GM12878 (cell line): Measurements from ENCODE around the gene RASSF8.

Experiments used
- CREB1 ChIP-seq: IDR thresholded peaks from 2 replicates; pipeline ENCODE4 v1.6.1; 2012; ENCODE audit warnings: low read depth, mild to moderate bottlenecking, inconsistent platforms
- EP300 ChIP-seq, 2 experiments: fragments of 150-350 bp in 1 of 2; IDR thresholded peaks; 2 replicates each; pipeline ENCODE4 v1.6.1; 2011 to 2012; ENCODE audit warnings: low read depth in 2 of 2, low read length in 2 of 2, borderline replicate concordance in 1 of 2, improper control_type of control experiment in 1 of 2, inconsistent platforms in 1 of 2; ENCODE audit not compliant: control insufficient read depth in 1 of 2
- ESRRA ChIP-seq: IDR thresholded peaks from 2 replicates; pipeline ENCODE4 v1.6.1; 2012; ENCODE audit warnings: mild to moderate bottlenecking, low read length, improper control_type of control experiment
- EZH2 ChIP-seq: IDR thresholded peaks from 2 replicates; pipeline ENCODE4 v1.6.1; 2012; ENCODE audit warnings: low read depth, mild to moderate bottlenecking, control low read depth, inconsistent platforms, low read length, borderline replicate concordance; ENCODE audit not compliant: control insufficient read depth
- JUNB ChIP-seq: IDR thresholded peaks from 2 replicates; pipeline ENCODE4 v1.6.1; 2016; ENCODE audit warnings: antibody characterized with exemption, mild to moderate bottlenecking
- JUND ChIP-seq: IDR thresholded peaks from 2 replicates; pipeline ENCODE4 v1.6.1; 2012; ENCODE audit warnings: low read depth, mild to moderate bottlenecking, low read length, improper control_type of control experiment, moderate library complexity
- MYC ChIP-seq: IDR thresholded peaks from 2 replicates; pipeline ENCODE4 v1.6.1; 2011; ENCODE audit warnings: mild to moderate bottlenecking, low read length, moderate library complexity, inconsistent platforms; ENCODE audit not compliant: insufficient read depth, insufficient replicate concordance, insufficient read length, severe bottlenecking
- PAX5 ChIP-seq: IDR thresholded peaks from 2 replicates; pipeline ENCODE4 v1.6.1; 2011; ENCODE audit warnings: low read depth, low read length, borderline replicate concordance
- SP1 ChIP-seq: IDR thresholded peaks from one replicate; pipeline ENCODE4 v1.6.1; 2011; ENCODE audit warnings: low read depth, low read length
- SREBF1 ChIP-seq: IDR thresholded peaks from 2 replicates; pipeline ENCODE4 v1.6.1; 2012; ENCODE audit warnings: mild to moderate bottlenecking, low read length
- TAF1 ChIP-seq: IDR thresholded peaks from 2 replicates; pipeline ENCODE4 v1.6.1; 2011; ENCODE audit warnings: mild to moderate bottlenecking, low read depth, low read length, borderline replicate concordance
- YY1 ChIP-seq: IDR thresholded peaks from 2 replicates; pipeline ENCODE4 v1.6.1; 2011; ENCODE audit warnings: low read depth, mild to moderate bottlenecking, low read length
- TF ChIP-seq, protein P1 (sequence below), 3 experiments: IDR thresholded peaks in 2 of 3; conservative IDR thresholded peaks in 1 of 3; 2 replicates each; pipeline ENCODE4 v1.5.1; 2011; ENCODE audit warnings: low read depth in 3 of 3, low read length in 3 of 3, mild to moderate bottlenecking in 3 of 3, control low read depth in 2 of 3, moderate library complexity in 2 of 3, inconsistent platforms in 1 of 3, mixed read lengths in 1 of 3; ENCODE audit not compliant: control insufficient read depth in 2 of 3, insufficient read depth in 1 of 3; ENCODE audit errors: extremely low read depth in 1 of 3
- TF ChIP-seq, protein P2 (sequence below): fragments of 450-650 bp; IDR thresholded peaks from 2 replicates; pipeline ENCODE4 v1.6.1; 2017; ENCODE audit warnings: low read depth, mild to moderate bottlenecking, moderate library complexity

DNA sequence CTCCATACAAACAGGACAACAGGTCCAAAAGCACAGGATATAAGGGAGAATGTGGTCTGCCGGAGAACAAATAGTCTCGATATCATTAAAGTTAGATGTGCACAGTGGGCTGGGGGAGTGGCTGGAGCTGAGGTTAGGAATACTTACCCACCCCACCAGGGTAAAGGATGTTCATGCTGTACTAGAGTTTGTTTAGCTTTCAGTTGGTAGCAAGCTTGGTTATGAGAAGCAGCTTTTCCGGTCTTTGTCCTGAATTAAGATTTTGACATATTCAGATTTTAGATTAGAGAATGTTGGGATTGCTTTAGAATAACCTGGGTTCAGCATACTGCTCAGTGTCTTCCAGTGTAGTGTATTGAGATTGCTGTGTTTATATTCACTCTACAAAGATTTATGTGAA is 16.7 kb downstream of the RASSF8 start:
- TF ChIP-seq JUNB, result no peak
- no peak for TF ChIP-seq YY1
- TF ChIP-seq, protein P1, sequence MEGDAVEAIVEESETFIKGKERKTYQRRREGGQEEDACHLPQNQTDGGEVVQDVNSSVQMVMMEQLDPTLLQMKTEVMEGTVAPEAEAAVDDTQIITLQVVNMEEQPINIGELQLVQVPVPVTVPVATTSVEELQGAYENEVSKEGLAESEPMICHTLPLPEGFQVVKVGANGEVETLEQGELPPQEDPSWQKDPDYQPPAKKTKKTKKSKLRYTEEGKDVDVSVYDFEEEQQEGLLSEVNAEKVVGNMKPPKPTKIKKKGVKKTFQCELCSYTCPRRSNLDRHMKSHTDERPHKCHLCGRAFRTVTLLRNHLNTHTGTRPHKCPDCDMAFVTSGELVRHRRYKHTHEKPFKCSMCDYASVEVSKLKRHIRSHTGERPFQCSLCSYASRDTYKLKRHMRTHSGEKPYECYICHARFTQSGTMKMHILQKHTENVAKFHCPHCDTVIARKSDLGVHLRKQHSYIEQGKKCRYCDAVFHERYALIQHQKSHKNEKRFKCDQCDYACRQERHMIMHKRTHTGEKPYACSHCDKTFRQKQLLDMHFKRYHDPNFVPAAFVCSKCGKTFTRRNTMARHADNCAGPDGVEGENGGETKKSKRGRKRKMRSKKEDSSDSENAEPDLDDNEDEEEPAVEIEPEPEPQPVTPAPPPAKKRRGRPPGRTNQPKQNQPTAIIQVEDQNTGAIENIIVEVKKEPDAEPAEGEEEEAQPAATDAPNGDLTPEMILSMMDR (IDR thresholded peaks at IDR 0.05 in 2 of 3, conservative IDR thresholded peaks at IDR 0.05 in 1 of 3; ENCODE audit: control insufficient read depth in 2 of 3, extremely low read depth in 1 of 3, insufficient read depth in 1 of 3, low read depth in 3 of 3, low read length in 3 of 3), result no peak
- TF ChIP-seq ESRRA, result no peak
- no peak for TF ChIP-seq SREBF1
- no peak for TF ChIP-seq SP1
- TF ChIP-seq EP300 (IDR thresholded peaks at IDR 0.05; ENCODE audit: borderline replicate concordance in 1 of 2, control insufficient read depth in 1 of 2, low read depth in 2 of 2, low read length in 2 of 2), result no peak
- TF ChIP-seq MYC, result no peak
- TF ChIP-seq CREB1, result no peak
- TF ChIP-seq JUND, result no peak
- TF ChIP-seq EZH2, result no peak
- TF ChIP-seq, protein P2, sequence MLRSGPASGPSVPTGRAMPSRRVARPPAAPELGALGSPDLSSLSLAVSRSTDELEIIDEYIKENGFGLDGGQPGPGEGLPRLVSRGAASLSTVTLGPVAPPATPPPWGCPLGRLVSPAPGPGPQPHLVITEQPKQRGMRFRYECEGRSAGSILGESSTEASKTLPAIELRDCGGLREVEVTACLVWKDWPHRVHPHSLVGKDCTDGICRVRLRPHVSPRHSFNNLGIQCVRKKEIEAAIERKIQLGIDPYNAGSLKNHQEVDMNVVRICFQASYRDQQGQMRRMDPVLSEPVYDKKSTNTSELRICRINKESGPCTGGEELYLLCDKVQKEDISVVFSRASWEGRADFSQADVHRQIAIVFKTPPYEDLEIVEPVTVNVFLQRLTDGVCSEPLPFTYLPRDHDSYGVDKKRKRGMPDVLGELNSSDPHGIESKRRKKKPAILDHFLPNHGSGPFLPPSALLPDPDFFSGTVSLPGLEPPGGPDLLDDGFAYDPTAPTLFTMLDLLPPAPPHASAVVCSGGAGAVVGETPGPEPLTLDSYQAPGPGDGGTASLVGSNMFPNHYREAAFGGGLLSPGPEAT, result no peak
- no peak for TF ChIP-seq TAF1
- TF ChIP-seq PAX5, result no peak
